GM18868 (cell line): Measurements from ENCODE around the gene C18orf63.
A peak's percentile ranks its signal among the peaks of the same experiment; 100 is the strongest.
"Not testable (repeated sequence)": the region's sequence is repeated elsewhere in the genome, so short reads cannot be mapped to it uniquely, and the experiment has no call there.

ENCODE experiments used
- ATAC-seq: cut with Tn5 transposase; IDR thresholded peaks from one replicate; pipeline ENCODE4 v1.9.1; 2021; ENCODE audit warnings: mild to moderate bottlenecking, moderate library complexity; ENCODE audit not compliant: unreplicated experiment

Gene C18orf63

GRCh38 chr18:74326231-74326630 is 10.6 kb downstream of the C18orf63 start:
- no peak for ATAC-seq

GRCh38 chr18:74326791-74327190 is 11.2 kb downstream of the C18orf63 start:
- not testable (repeated sequence) for ATAC-seq

- ATAC-seq: no peak
Measured at GRCh38 chr18:74328206-74328605, 12.6 kb downstream of the C18orf63 start.

- ATAC-seq: no peak
Measured at GRCh38 chr18:74329688-74330205, 14.1 kb downstream of the C18orf63 start.

- no peak for ATAC-seq
Measured at GRCh38 chr18:74331404-74331803, 15.8 kb downstream of the C18orf63 start.

GRCh38 chr18:74333091-74333490 is 17.5 kb downstream of the C18orf63 start:
- ATAC-seq: no peak

GRCh38 chr18:74334242-74334893 is 18.7 kb downstream of the C18orf63 start:
- peak; percentile 84 for ATAC-seq

GRCh38 chr18:74336656-74337055 is 21.0 kb downstream of the C18orf63 start:
- ATAC-seq: no peak

- no peak for ATAC-seq
Measured at GRCh38 chr18:74337155-74337911, 21.7 kb downstream of the C18orf63 start.

- ATAC-seq: no peak
Measured at GRCh38 chr18:74337912-74338309, 22.3 kb downstream of the C18orf63 start.

GRCh38 chr18:74342416-74343043 is 26.9 kb downstream of the C18orf63 start:
- peak; percentile 42 for ATAC-seq

- ATAC-seq: no peak
Measured at GRCh38 chr18:74346206-74346605, 30.6 kb downstream of the C18orf63 start.

- no peak for ATAC-seq
Measured at GRCh38 chr18:74348581-74348980, 32.9 kb downstream of the C18orf63 start.

GRCh38 chr18:74351354-74351753 is 35.7 kb downstream of the C18orf63 start:
- ATAC-seq: peak; percentile 82

GRCh38 chr18:74353169-74353775 is 37.6 kb downstream of the C18orf63 start:
- ATAC-seq: peak; percentile 76

- ATAC-seq: no peak
Measured at GRCh38 chr18:74356959-74357358, 41.3 kb downstream of the C18orf63 start.

- no peak for ATAC-seq
Measured at GRCh38 chr18:74360852-74361655, 45.4 kb downstream of the C18orf63 start.

- no peak for ATAC-seq
Measured at GRCh38 chr18:74367905-74368304, 52.3 kb downstream of the C18orf63 start.

- ATAC-seq: no peak
Measured at GRCh38 chr18:74368901-74369705, 53.5 kb downstream of the C18orf63 start.

- ATAC-seq: no peak
Measured at GRCh38 chr18:74370115-74370514, 54.5 kb downstream of the C18orf63 start.
